Naive thymus-derived CD8-positive, alpha-beta T cell (primary cell): ENCODE results near the gene COX7C. TPM values are rescaled to one million over a fixed set of nuclear protein-coding genes. Genes with fewer than 3 reads are reported as not detected.
"Not testable (repeated sequence)": the region's sequence is repeated elsewhere in the genome, so short reads cannot be mapped to it uniquely, and the experiment has no call there.

ENCODE experiments used
- ATAC-seq, 2 donors: fragments of 150-1000 bp; cut with Tn5 transposase in 1 of 2; sonication (Bioruptor Pico), chemical (Tn5 transposase) in 1 of 2; 1 replicate in 1 of 2; 2 replicates in 1 of 2; pipeline ENCODE4 v1.10.0; 2021; ENCODE audit warnings: mild to moderate bottlenecking in 2 of 2, moderate library complexity in 2 of 2
- POLR2A ChIA-PET: fragments of 350-600 bp; sonication (Branson Sonifier 250); formaldehyde crosslinking; loops from one replicate; lab custom pipeline; 2021; ENCODE audit warnings: antibody characterized with exemption; lab: Charles Lee
- DNase-seq, 10 donors: peaks; one replicate each; pipeline versions ENCODE4 v3.0.0 to v3.0.0-alpha.2; 2020 to 2022
- H3K27ac Mint-ChIP-seq, 10 donors: one replicate each; pipeline ENCODE4 v1.8.0; 2020 to 2022; ENCODE audit warnings: mild to moderate bottlenecking in 10 of 10, mixed read lengths in 10 of 10, moderate library complexity in 4 of 10, inconsistent platforms in 1 of 10
- H3K27me3 Mint-ChIP-seq, 5 donors: one replicate each; pipeline ENCODE4 v1.8.0; 2021 to 2022; ENCODE audit warnings: mixed read lengths in 5 of 5
- H3K36me3 Mint-ChIP-seq, 3 donors: one replicate each; pipeline ENCODE4 v1.8.0; 2020 to 2022; ENCODE audit warnings: mixed read lengths in 3 of 3, mild to moderate bottlenecking in 2 of 3, inconsistent platforms in 1 of 3
- H3K4me1 Mint-ChIP-seq, 4 donors: one replicate each; pipeline ENCODE4 v1.8.0; 2021 to 2022; ENCODE audit warnings: mixed read lengths in 4 of 4
- H3K4me3 Mint-ChIP-seq, 10 donors: one replicate each; pipeline ENCODE4 v1.8.0; 2020 to 2022; ENCODE audit warnings: mild to moderate bottlenecking in 10 of 10, mixed read lengths in 10 of 10, moderate library complexity in 6 of 10, inconsistent platforms in 1 of 10
- H3K9me3 Mint-ChIP-seq, 9 donors: one replicate each; pipeline ENCODE4 v1.8.0; 2020 to 2022; ENCODE audit warnings: mixed read lengths in 9 of 9, mild to moderate bottlenecking in 3 of 9, inconsistent platforms in 1 of 9, moderate library complexity in 1 of 9
- polyA plus RNA-seq, 3 donors: library from polyadenylated mRNA; unstranded; fragments of 300-500 nt; fragmentation: Illumina TruSeq; gene quantifications; one replicate each; pipeline ENCODE4 v1.2.3, GENCODE V29; 2021
- total RNA-seq, 8 experiments: library from RNA in 2 of 8; stranded (reverse) in 2 of 8; gene quantifications; one replicate each; pipeline ENCODE4 v1.2.3 and lab custom pipeline; 2021 to 2026

The COX7C gene
- total RNA-seq (100 to 1,000 TPM; 513 to 573 TPM), polyA plus RNA-seq (100 to 1,000 TPM; 861 to 991 (median 878) TPM), total RNA-seq (lab: John Stamatoyannopoulos, UW) (174 to 256 (median 187) reads per million in 6 experiments)

GRCh38 chr5:86617756-86618576 is at the start of gene COX7C:
Gene COX7C (plus strand): TSS chr5:86617941. CDS start chr5:86618056, 115 bp downstream.
- H3K27ac Mint-ChIP-seq: peak within 1 kb of the TSS; percentile 99 to 100 (median 100)
- H3K4me1 Mint-ChIP-seq: peaks cover 11 to 35% (median 24%) of the 10 kb centered on the region in 4 donors
- peaks cover 3 to 12% (median 9%) of the 10 kb centered on the region in 5 donors for H3K27me3 Mint-ChIP-seq
- H3K9me3 Mint-ChIP-seq: peaks cover 0 to 7% (median 0%) of the 10 kb centered on the region in 9 donors
- DNase-seq: peak; percentile 62 to 97 (median 94)
- peaks cover 4 to 40% (median 21%) of the 10 kb centered on the region in 3 donors for H3K36me3 Mint-ChIP-seq
- ATAC-seq: peak; percentile 88 to 93
- H3K4me3 Mint-ChIP-seq: peak within 1 kb of the TSS; percentile 98 to 100 (median 100)
- POLR2A ChIA-PET: interaction anchor here (0.5 to 1.2 kb wide), 3 partner anchors 9 to 795 kb away, joined by 3 to 5 read pairs (median 3); partner anchors contain the start of gene CCNH

- POLR2A ChIA-PET, H3K4me3 Mint-ChIP-seq, H3K4me1 Mint-ChIP-seq, H3K36me3 Mint-ChIP-seq, DNase-seq, H3K27ac Mint-ChIP-seq, H3K9me3 Mint-ChIP-seq, ATAC-seq, H3K27me3 Mint-ChIP-seq: not testable (repeated sequence)
Measured at GRCh38 chr5:86569522-86570426, 48.0 kb upstream of the COX7C start.

- H3K4me1 Mint-ChIP-seq: peaks cover 0 to 7% (median 1%) of the 10 kb centered on the region in 4 donors
- H3K4me3 Mint-ChIP-seq: no peak overlapping the region
- ATAC-seq (no peak), DNase-seq (no peak)
- H3K27me3 Mint-ChIP-seq: peaks cover 0 to 8% (median 0%) of the 10 kb centered on the region in 5 donors
- no peaks in the 10 kb centered on the region for H3K36me3 Mint-ChIP-seq
- POLR2A ChIA-PET: no interaction called here
- H3K9me3 Mint-ChIP-seq: peaks cover 0 to 2% (median 0%) of the 10 kb centered on the region in 9 donors
- H3K27ac Mint-ChIP-seq: no peak overlapping the region
Measured at GRCh38 chr5:86570427-86571083, 47.2 kb upstream of the COX7C start.

DNA sequence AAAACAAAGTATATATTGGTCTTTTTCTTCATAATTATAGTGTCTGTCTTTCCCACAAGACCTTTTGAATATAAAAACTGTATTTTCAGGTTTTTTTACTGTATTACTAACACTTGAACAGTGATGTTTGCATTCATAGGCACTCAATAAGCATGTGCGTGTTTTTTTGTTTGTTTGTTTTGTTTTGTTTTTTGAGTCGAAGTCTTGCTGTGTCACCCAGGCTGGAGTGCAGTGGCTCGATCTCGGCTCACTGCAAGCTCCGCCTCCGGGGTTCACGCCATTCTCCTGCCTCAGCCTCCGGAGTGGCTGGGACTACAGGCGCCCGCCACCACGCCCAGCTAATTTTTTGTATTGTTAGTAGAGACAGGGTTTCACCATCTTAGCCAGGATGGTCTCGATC is 46.6 kb upstream of the COX7C start:
- H3K9me3 Mint-ChIP-seq, H3K27me3 Mint-ChIP-seq, H3K27ac Mint-ChIP-seq, DNase-seq, H3K36me3 Mint-ChIP-seq, H3K4me3 Mint-ChIP-seq, H3K4me1 Mint-ChIP-seq, POLR2A ChIA-PET, ATAC-seq: not testable (repeated sequence)

GRCh38 chr5:86572825-86573517 is 44.8 kb upstream of the COX7C start:
- H3K9me3 Mint-ChIP-seq: peaks cover 0 to 2% (median 0%) of the 10 kb centered on the region in 9 donors
- POLR2A ChIA-PET: no interaction called here
- H3K4me3 Mint-ChIP-seq: no peak overlapping the region
- DNase-seq (no peak), ATAC-seq (no peak)
- no peak overlapping the region for H3K27ac Mint-ChIP-seq
- H3K36me3 Mint-ChIP-seq: no peaks in the 10 kb centered on the region
- peaks cover 0 to 8% (median 0%) of the 10 kb centered on the region in 5 donors for H3K27me3 Mint-ChIP-seq
- H3K4me1 Mint-ChIP-seq: peaks cover 0 to 7% (median 1%) of the 10 kb centered on the region in 4 donors

- POLR2A ChIA-PET: no interaction called here
- Mint-ChIP-seq H3K27ac (no peak overlapping the region), H3K4me1 (no peaks in the 10 kb centered on the region), H3K9me3 (peaks cover 0 to 11% (median 0%) of the 10 kb centered on the region in 9 donors), H3K27me3 (peaks cover 4 to 17% (median 6%) of the 10 kb centered on the region in 5 donors), H3K36me3 (peaks cover 0 to 7% (median 0%) of the 10 kb centered on the region in 3 donors), H3K4me3 (no peak overlapping the region)
- ATAC-seq (no peak), DNase-seq (no peak)
Measured at GRCh38 chr5:86579502-86579901, 38.2 kb upstream of the COX7C start.

DNA sequence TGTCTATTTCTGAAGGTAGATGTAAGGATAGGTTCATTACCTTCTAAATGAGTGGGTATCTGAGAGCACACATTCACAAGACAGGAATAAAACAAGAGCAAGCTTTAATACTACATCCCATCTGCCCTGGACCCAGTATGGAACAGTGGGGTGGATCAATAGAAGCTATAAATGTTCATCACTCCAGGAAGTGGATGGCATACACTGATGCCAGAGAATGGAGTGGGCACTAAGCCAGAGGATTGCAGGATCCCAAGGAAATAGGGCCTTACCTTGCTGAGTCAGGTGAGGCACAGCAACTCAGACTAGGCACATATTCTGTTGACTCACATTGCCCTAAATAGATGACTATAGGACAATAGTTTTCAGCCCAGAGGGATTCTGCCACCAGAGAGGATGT is 21.3 kb upstream of the COX7C start:
- ATAC-seq (no peak), DNase-seq (no peak)
- H3K27me3 Mint-ChIP-seq: peaks cover 12 to 55% (median 27%) of the 10 kb centered on the region in 5 donors
- H3K27ac Mint-ChIP-seq: no peak overlapping the region
- H3K9me3 Mint-ChIP-seq: peaks cover 0 to 5% (median 0%) of the 10 kb centered on the region in 9 donors
- POLR2A ChIA-PET: no interaction called here
- no peak overlapping the region for H3K4me3 Mint-ChIP-seq
- no peaks in the 10 kb centered on the region for H3K4me1 Mint-ChIP-seq
- H3K36me3 Mint-ChIP-seq: peaks cover 0 to 6% (median 0%) of the 10 kb centered on the region in 3 donors

GRCh38 chr5:86605881-86606280 is 11.9 kb upstream of the COX7C start:
- no peaks in the 10 kb centered on the region for H3K4me1 Mint-ChIP-seq
- peaks cover 0 to 3% (median 0%) of the 10 kb centered on the region in 9 donors for H3K9me3 Mint-ChIP-seq
- ATAC-seq (no peak), DNase-seq (no peak)
- POLR2A ChIA-PET: no interaction called here
- H3K27me3 Mint-ChIP-seq: peaks cover 9 to 33% (median 15%) of the 10 kb centered on the region in 5 donors
- no peaks in the 10 kb centered on the region for H3K36me3 Mint-ChIP-seq
- no peak overlapping the region for H3K4me3 Mint-ChIP-seq
- H3K27ac Mint-ChIP-seq: no peak overlapping the region

DNA sequence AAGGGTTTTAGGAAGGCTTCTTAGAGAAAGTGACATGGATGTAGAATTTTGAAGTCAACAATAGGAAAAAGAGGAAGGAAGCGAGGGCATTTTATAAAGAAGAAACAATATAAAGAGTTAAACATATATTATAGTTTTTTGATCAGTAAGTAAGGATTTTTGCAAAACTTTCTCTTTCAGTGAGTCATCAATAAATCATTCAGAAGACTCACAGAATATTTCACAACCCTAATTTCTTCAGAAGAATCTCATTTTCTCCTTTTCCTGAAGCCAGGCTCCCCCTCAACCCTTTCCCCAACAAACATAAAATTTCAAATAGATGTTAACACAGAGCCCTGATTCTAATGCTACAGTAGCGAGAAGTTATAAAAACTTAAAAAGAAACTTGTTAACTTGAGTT is 4.3 kb upstream of the COX7C start:
- Mint-ChIP-seq H3K36me3 (peaks cover 0 to 10% (median 4%) of the 10 kb centered on the region in 3 donors), H3K4me1 (peaks cover 0 to 15% (median 8%) of the 10 kb centered on the region in 4 donors), H3K4me3 (no peak overlapping the region), H3K9me3 (peaks cover 0 to 7% (median 0%) of the 10 kb centered on the region in 9 donors), H3K27me3 (peaks cover 21 to 41% (median 35%) of the 10 kb centered on the region in 5 donors), H3K27ac (no peak overlapping the region)
- POLR2A ChIA-PET: no interaction called here
- ATAC-seq (no peak), DNase-seq (no peak)

DNA sequence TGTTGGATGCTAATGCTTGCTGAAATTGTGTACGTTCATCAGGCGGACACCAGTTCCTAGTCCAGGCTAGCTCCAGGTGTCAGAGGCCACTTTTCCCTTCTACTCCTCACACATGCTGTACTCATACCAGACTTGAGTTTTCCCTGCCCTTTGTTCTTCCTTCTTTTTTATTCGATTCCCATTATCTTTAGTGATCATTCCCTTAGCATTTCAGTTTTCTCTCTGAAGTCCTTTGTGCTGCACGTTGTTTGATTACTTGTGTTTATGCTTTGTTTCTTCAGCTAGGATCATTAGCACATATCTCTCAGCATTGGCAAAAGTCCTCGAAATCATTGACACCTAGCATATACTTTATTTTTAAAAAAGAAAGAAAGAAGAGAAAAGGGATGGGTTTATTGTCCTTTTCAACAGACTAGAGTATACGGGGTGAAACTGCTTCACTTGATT is 409 bp upstream of the COX7C start:
- H3K9me3 Mint-ChIP-seq: peaks cover 0 to 7% (median 0%) of the 10 kb centered on the region in 9 donors
- POLR2A ChIA-PET: interaction anchor here (0.5 kb wide), 1 partner anchor 755 kb away, joined by 3 read pairs; no protein-coding TSS in a partner anchor
- peaks cover 11 to 35% (median 24%) of the 10 kb centered on the region in 4 donors for H3K4me1 Mint-ChIP-seq
- H3K36me3 Mint-ChIP-seq: peaks cover 4 to 34% (median 20%) of the 10 kb centered on the region in 3 donors
- peak overlapping the region in 9 of 10 donors; percentile 98 to 100 (median 100) for H3K4me3 Mint-ChIP-seq
- peaks cover 6 to 15% (median 12%) of the 10 kb centered on the region in 5 donors for H3K27me3 Mint-ChIP-seq
- no peak for DNase-seq
- H3K27ac Mint-ChIP-seq: peak overlapping the region; percentile 99 to 100 (median 100)
- no peak for ATAC-seq

DNA sequence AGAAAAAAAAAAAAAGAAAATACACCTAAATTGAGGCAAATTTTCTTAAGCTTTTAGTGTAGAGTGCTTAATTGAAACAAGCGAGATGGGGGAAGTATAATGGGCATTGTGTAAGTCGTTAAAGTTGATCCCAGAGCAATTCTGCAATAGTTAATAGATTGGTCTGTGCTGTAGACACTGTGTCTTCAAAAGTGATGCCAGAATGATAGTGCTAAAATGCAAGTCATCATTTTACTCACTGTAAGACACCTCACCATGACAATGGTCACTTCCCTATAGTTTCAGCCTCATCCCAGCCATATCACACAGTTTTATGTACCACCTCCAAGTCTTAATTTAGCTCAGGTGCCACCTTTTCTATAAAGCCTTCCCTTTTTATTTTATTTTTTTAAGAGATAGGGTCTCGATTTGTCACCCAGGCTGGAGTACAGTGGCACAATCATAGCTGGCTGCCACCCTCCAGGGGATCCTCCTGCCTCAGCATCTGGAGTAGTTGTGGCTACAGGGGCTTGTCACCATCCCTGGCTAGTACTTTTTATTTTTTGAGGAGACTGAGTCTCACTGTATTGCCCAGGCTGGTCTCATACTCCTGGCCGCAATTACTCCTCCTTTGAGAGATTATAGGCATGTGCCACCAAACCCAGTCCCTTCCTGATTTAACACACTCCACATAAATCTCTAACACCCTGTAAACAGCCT is 6.2 kb downstream of the COX7C start:
- H3K9me3 Mint-ChIP-seq: no peaks in the 10 kb centered on the region
- DNase-seq (no peak), ATAC-seq (no peak)
- peaks cover 9 to 16% (median 15%) of the 10 kb centered on the region in 4 donors for H3K4me1 Mint-ChIP-seq
- H3K27ac Mint-ChIP-seq: peak overlapping the region in 6 of 10 donors; percentile 38 to 85 (median 61)
- POLR2A ChIA-PET: no interaction called here
- H3K27me3 Mint-ChIP-seq: peaks cover 0 to 7% (median 0%) of the 10 kb centered on the region in 5 donors
- no peak overlapping the region for H3K4me3 Mint-ChIP-seq
- H3K36me3 Mint-ChIP-seq: peaks cover 0 to 41% (median 13%) of the 10 kb centered on the region in 3 donors
